Muscle layer of duodenum (tissue), 2 donors: Measurements from ENCODE around the gene TECR.
"Not testable (repeated sequence)": the region's sequence is repeated elsewhere in the genome, so short reads cannot be mapped to it uniquely, and the experiment has no call there.

Experiments
- H3K27ac ChIP-seq: one replicate; pipeline ENCODE4 v1.7.0; 2013; ENCODE audit warnings: mild to moderate bottlenecking, low read length
- H3K27me3 ChIP-seq: one replicate; pipeline ENCODE4 v1.7.0; 2013; ENCODE audit warnings: low read depth, mild to moderate bottlenecking, control low read depth, low read length
- H3K36me3 ChIP-seq, 2 donors: one replicate each; pipeline ENCODE4 v1.7.0; 2013; ENCODE audit warnings: low read length in 2 of 2, control low read depth in 1 of 2, mild to moderate bottlenecking in 1 of 2; ENCODE audit not compliant: insufficient read depth in 2 of 2, control insufficient read depth in 1 of 2
- H3K4me1 ChIP-seq, 2 donors: one replicate each; pipeline ENCODE4 v1.7.0; 2013; ENCODE audit warnings: low read length in 2 of 2, mild to moderate bottlenecking in 2 of 2, control low read depth in 1 of 2, moderate library complexity in 1 of 2; ENCODE audit not compliant: insufficient read depth in 2 of 2, control insufficient read depth in 1 of 2
- H3K4me3 ChIP-seq, 2 donors: one replicate each; pipeline ENCODE4 v1.7.0; 2013; ENCODE audit warnings: low read length in 2 of 2, low read depth in 1 of 2, mild to moderate bottlenecking in 1 of 2
- H3K9me3 ChIP-seq, 2 donors: one replicate each; pipeline ENCODE4 v1.7.0; 2013; ENCODE audit warnings: low read length in 2 of 2, control low read depth in 1 of 2, mild to moderate bottlenecking in 1 of 2; ENCODE audit not compliant: control insufficient read depth in 1 of 2
- donor health status: healthy.

TECR gene

DNA sequence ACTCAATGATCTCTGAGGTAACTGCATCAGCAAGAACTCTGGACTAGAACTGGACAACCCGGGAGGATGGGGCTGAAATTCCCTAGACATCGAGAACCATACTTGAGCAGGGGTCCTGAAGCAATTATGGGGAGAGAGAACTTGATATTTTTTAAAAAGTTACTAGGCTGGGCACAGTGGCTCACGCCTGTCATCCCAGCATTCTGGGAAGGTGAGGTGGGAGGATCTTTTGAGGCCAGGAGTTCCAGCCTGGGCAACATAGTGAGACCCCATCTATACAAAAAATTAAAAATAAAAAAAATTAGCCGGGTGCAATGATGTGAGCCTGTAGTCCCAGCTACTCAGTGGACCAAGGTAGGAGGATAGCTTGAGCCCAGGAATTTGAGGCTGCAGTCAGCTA is 8.9 kb upstream of the TECR start:
- Histone ChIP-seq H3K9me3 (no peaks in the 10 kb centered on the region), H3K27me3 (no peaks in the 10 kb centered on the region), H3K4me1 (peaks cover 12 to 13% of the 10 kb centered on the region in 2 donors), H3K36me3 (peaks cover under 1 to 9% of the 10 kb centered on the region in 2 donors), H3K4me3 (no peak overlapping the region), H3K27ac (no peak overlapping the region)

DNA sequence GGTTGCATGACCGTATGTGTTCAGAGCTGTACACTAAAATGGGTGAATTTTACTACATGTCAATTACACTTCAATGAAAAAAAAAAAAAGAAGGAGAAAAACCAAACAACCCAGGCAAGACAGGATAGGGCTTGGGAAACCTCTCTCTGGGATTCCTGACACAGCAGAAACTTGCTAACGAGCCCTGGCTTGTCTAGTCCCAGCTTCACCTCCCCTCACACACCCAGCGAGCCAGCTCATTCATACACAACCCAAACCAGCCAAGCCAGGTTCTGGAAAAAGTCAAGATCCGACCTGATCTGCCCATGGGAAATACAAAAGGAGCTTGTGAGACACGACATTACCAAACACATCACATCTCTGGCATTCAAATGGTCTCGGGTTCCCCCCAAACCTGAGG is 3.7 kb upstream of the TECR start:
- Histone ChIP-seq H3K27me3 (no peaks in the 10 kb centered on the region), H3K4me3 (no peak overlapping the region), H3K4me1 (peaks cover 0 to 7% of the 10 kb centered on the region in 2 donors), H3K36me3 (no peaks in the 10 kb centered on the region), H3K9me3 (no peaks in the 10 kb centered on the region), H3K27ac (no peak overlapping the region)

DNA sequence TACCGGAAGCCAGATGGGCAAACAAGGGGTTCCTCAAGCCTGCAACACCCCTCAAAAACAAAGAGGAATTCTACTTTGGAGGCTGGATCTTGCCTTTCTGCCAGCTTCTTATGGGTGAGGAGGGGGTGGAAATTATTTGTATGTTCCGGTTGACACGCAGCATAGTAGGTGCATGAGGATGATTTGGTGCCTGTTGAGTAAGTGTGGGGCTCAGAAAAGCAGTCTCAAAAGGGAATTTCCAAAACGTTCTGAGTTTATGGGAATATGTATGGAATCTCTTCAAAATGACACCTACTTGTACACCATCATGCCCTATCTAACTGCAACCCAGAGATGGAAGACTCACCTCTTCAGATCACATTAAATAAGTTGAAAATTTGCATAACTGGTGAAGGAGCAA is 3.0 kb upstream of the TECR start:
- no peaks in the 10 kb centered on the region for H3K9me3 ChIP-seq
- H3K4me3 ChIP-seq: no peak overlapping the region
- no peaks in the 10 kb centered on the region for H3K36me3 ChIP-seq
- peaks cover 0 to 14% of the 10 kb centered on the region in 2 donors for H3K4me1 ChIP-seq
- H3K27ac ChIP-seq: no peak overlapping the region
- no peaks in the 10 kb centered on the region for H3K27me3 ChIP-seq

DNA sequence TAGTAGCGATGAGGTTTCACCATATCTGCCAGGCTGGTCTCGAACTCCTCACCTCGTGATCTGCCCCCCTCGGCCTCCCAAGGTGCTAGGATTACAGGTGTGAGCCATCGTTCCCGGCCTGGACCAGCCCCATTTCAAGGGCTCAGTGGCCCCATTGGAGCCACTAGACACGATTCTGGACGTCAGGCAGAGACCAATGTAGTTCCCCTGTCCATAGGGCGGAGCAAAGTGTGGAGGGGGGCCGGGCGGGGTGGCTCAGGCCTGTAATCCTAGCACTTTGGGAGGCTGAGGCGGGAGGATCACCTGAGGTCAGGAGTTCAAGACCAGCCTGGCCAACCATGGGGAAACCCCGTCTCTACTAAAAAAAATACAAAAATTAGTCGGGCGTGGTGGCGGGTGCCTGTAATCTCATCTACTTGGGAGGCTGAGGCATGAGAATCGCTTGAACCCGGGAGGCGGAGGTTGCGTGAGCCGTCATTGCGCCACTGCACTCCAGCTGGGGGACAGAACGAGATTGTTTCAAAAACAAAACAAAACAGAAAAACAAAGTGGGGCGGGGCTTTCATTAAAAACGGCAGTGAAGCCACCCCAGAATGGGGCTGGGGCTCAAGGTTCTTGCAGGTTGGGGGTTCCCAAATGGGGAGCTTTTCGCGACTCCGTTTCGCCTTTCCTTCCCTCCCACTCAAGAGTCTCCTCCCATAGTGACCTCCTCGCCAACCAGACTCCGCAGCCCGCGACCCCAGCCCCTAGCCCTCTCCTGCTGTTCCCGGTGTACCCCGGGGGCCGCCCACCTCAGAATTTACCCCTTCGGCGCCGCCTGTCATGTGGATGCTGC is 758 bp upstream of the TECR start:
- Histone ChIP-seq H3K4me3 (peak overlapping the region; percentile 53 to 99), H3K9me3 (no peaks in the 10 kb centered on the region), H3K27ac (no peak overlapping the region), H3K36me3 (no peaks in the 10 kb centered on the region), H3K4me1 (peaks cover 3 to 21% of the 10 kb centered on the region in 2 donors), H3K27me3 (no peaks in the 10 kb centered on the region)

DNA sequence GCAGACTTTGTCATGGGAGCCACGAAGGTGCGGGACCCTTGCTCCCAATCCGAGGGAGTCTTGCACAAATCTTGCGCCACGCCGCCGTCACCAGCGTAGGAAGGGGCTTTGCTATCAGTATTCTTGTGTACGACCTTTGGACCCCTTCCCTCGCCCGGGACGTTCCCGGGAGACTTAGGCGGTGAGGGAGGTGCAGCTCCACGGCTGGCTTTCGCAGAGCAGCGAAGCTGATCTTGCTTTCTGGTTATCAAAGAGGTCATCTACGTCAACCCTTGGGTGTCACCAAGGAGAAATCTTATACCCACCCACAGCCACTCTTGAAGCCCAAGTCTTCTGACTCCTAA is 583 bp downstream of the TECR start:
- H3K4me1 ChIP-seq: peaks cover 3 to 21% of the 10 kb centered on the region in 2 donors
- peak overlapping the region; percentile 85 to 99 for H3K4me3 ChIP-seq
- H3K27ac ChIP-seq: peak overlapping the region; percentile 78
- no peaks in the 10 kb centered on the region for H3K36me3 ChIP-seq
- no peaks in the 10 kb centered on the region for H3K9me3 ChIP-seq
- no peaks in the 10 kb centered on the region for H3K27me3 ChIP-seq

DNA sequence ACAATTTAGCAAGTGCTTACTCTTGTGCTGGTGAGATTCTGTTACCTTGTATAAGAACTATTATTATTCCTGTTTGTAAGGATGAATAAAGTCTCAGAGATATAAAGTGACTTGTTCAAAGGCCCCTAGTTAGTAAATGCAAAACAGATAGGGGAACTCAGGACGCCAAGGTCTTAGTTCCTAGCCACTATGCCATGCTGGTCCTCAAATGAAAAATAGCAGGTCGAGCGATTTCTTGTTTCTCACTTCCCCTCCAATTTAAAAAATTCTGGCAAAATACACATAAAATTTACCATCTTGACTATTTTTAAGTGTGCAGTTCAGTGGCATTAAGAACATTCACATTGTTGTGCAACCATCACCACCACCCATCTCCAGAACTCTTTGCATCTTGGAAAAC is 1.1 kb downstream of the TECR start:
- H3K9me3 ChIP-seq: no peaks in the 10 kb centered on the region
- H3K27me3 ChIP-seq: no peaks in the 10 kb centered on the region
- no peaks in the 10 kb centered on the region for H3K36me3 ChIP-seq
- peak overlapping the region; percentile 85 to 99 for H3K4me3 ChIP-seq
- H3K27ac ChIP-seq: peak overlapping the region; percentile 78
- peaks cover 3 to 21% of the 10 kb centered on the region in 2 donors for H3K4me1 ChIP-seq

DNA sequence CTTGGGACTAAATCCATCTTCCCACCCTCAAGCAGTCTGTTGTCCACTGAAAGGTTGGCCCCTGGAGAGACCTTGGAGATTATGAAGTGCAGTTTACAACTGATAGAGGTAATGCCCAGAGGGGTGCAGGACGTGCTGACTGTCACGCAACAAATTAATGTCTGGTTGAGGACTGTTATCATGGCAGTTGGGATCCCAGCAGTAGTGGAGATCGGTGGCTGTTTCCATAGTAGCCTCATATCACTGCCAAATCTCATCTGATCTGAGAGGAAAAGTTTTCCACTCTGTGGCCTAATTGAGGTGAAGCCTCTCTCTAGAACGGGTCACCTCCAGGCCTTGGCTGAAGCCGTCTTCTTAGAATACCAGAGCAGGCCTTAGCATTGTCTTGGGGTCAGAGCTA is 4.1 kb downstream of the TECR start:
- peaks cover 3 to 25% of the 10 kb centered on the region in 2 donors for H3K4me1 ChIP-seq
- H3K4me3 ChIP-seq: no peak overlapping the region
- no peaks in the 10 kb centered on the region for H3K36me3 ChIP-seq
- no peak overlapping the region for H3K27ac ChIP-seq
- H3K9me3 ChIP-seq: no peaks in the 10 kb centered on the region
- H3K27me3 ChIP-seq: no peaks in the 10 kb centered on the region

DNA sequence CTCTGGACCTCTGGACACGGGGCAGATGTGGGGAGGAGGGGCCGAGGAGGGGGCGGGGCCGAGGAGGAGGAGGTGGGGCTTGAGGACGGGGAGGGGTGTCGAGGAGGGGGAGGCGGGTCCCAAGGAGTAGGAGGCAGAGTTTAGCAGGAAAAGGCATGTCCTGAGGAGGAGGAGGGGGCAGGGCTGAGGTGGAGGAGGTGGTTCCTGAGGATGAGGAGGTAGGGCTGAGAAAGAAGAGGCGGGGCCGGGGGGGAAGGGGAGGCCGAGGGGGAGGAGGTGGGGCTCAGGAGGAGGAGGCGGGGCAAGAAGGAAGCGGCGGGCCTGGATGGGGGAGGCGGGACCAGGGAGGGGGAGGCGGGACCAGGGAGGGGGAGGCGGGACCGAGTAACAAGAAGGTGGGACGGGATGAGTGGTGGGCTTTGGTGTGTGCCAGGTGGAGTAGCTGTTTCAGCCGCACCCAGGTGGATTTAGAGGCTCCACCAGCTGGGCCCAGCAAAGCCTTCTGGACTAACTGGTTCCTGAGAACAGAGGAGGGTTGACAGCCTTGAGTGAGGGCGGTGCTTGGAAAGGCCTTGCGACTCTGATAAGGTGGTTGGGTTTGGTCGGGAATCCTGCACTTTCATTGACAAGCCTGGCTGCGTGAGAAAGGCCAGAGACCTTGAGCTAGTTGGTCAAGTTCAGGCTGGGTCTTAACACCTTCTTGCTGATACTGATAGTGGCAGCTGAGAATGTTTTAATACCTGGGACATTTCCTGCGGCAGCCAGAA is 7.7 kb downstream of the TECR start:
- no peaks in the 10 kb centered on the region for H3K27me3 ChIP-seq
- H3K27ac ChIP-seq: no peak overlapping the region
- H3K4me3 ChIP-seq: peak overlapping the region; percentile 37 to 40
- H3K9me3 ChIP-seq: no peaks in the 10 kb centered on the region
- H3K4me1 ChIP-seq: peaks cover 0 to 7% of the 10 kb centered on the region in 2 donors
- no peaks in the 10 kb centered on the region for H3K36me3 ChIP-seq

DNA sequence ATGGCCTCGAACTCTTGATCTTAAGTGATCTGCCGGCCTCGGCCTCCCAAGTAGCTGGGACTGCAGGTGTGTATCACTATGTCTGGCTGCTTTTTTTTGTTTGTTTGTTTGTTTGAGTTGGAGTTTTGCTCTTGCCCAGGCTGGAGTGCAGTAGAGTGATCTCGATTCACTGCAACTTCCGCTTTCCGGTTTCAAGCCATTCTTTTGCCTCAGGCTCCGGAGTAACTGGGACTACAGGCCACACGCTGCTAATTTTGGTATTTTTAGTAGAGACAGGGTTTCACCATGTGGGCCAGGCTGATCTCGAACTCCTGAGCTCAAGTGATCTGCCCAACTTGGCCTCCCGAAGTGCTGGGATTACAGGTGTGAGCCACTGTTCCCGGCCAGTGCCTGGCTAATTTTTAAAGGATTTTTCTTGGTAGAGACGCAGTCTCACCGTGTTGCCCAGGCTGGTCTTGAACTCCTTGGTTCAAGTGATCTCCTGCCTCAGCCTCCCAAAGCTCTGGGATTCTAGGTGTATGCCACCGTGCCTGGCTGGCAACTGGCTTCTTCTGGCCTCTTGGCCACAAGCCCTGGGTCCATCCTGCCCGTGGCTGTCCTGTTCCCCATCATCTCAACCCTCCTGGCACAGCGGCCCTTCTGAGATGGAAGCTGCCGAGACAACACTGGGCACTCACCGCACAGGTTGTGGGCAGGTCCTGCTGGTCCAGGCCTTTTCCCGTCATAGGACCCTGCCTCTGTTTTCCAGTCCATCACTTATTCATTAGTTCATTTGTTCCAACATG is 11.5 kb downstream of the TECR start:
- no peaks in the 10 kb centered on the region for H3K27me3 ChIP-seq
- no peaks in the 10 kb centered on the region for H3K36me3 ChIP-seq
- no peak overlapping the region for H3K27ac ChIP-seq
- no peaks in the 10 kb centered on the region for H3K9me3 ChIP-seq
- peaks cover 0 to 20% of the 10 kb centered on the region in 2 donors for H3K4me1 ChIP-seq
- H3K4me3 ChIP-seq: no peak overlapping the region

DNA sequence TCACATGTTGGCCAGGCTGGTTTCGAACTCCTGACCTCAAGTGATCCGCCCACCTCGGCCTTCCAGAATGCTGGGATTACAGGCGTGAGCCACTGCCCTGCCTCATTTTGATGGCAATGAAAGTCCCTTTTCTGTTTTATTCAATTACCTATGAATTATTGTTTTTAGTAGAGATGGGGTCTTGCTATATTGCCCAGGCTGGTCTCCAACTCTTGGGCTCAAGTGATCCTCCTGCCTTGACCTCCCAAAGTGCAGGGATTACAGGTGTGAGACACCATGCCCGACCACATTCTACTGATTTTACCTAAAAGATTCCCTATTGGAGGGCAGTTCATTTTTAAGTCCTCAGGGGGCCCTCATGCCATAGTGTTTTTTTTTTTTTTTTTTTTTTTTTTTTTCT is 12.6 kb downstream of the TECR start:
- H3K4me1 ChIP-seq: peaks cover 0 to 15% of the 10 kb centered on the region in 2 donors
- H3K9me3 ChIP-seq, H3K4me3 ChIP-seq, H3K27ac ChIP-seq, H3K36me3 ChIP-seq, H3K27me3 ChIP-seq: not testable (repeated sequence)

DNA sequence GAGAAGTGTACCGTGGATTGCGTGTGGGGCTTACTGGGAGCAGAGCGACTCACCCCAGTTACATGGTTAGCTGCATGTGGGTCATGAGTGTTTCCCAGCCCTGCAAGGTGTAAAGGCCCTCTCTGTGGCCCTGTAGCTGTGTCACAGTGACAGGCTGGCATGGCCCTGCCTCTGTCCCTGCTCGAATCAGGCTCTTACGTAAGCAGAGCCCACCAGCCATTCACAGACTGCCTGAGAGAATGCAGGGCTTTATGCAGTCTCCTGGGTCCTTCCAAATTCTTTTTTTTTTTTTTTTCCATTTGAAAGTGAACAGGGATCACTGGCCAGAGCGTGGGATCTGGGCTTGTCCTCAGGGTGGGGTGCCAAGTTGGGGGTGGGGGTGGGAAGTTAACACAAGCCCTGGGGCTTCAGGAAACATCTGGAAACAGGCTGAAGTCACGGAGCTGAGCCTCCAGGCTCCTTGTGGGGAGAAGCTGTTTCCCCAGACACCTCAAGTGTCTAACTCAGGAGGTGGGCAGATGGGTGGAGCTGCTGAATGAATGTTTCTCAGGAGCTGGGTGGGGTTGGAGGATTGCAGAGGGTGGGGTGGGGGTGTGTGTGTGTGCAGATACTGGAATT is 13.4 kb downstream of the TECR start:
- Histone ChIP-seq H3K36me3 (no peaks in the 10 kb centered on the region), H3K27ac (no peak overlapping the region), H3K9me3 (no peaks in the 10 kb centered on the region), H3K4me1 (peaks cover 0 to 15% of the 10 kb centered on the region in 2 donors), H3K27me3 (no peaks in the 10 kb centered on the region), H3K4me3 (no peak overlapping the region)
